Activated naive CD4-positive, alpha-beta T cell treated with anti-CD3 and anti-CD28 coated beads, Interleukin-2, amount 50 U/mL, for 24 hours (primary cell): ENCODE data around the gene GOLGA6C.
"Not testable (repeated sequence)": the region's sequence is repeated elsewhere in the genome, so short reads cannot be mapped to it uniquely, and the experiment has no call there.

Source experiments
- H3K27ac Mint-ChIP-seq: one replicate; pipeline ENCODE4 v1.8.0; 2021; ENCODE audit warnings: mild to moderate bottlenecking, mixed read lengths
- H3K27me3 Mint-ChIP-seq: one replicate; pipeline ENCODE4 v1.8.0; 2021; ENCODE audit warnings: mixed read lengths
- H3K36me3 Mint-ChIP-seq: one replicate; pipeline ENCODE4 v1.8.0; 2021; ENCODE audit warnings: mixed read lengths
- H3K4me1 Mint-ChIP-seq: one replicate; pipeline ENCODE4 v1.8.0; 2021; ENCODE audit warnings: mixed read lengths
- H3K4me3 Mint-ChIP-seq: one replicate; pipeline ENCODE4 v1.8.0; 2021; ENCODE audit warnings: mild to moderate bottlenecking, mixed read lengths
- H3K9me3 Mint-ChIP-seq: one replicate; pipeline ENCODE4 v1.8.0; 2021; ENCODE audit warnings: mixed read lengths

Gene GOLGA6C

GRCh38 chr15:75234191-75234810, 23.8 kb upstream of the GOLGA6C start:
- Mint-ChIP-seq H3K27me3 (peaks cover 6% of the 10 kb centered on the region), H3K4me3 (no peak overlapping the region), H3K36me3 (no peaks in the 10 kb centered on the region), H3K27ac (no peak overlapping the region), H3K4me1 (no peaks in the 10 kb centered on the region), H3K9me3 (no peaks in the 10 kb centered on the region)

GRCh38 chr15:75235051-75235673, 23.0 kb upstream of the GOLGA6C start:
- Mint-ChIP-seq H3K27ac (no peak overlapping the region), H3K9me3 (no peaks in the 10 kb centered on the region), H3K4me1 (no peaks in the 10 kb centered on the region), H3K27me3 (peaks cover 6% of the 10 kb centered on the region), H3K4me3 (no peak overlapping the region), H3K36me3 (no peaks in the 10 kb centered on the region)

GRCh38 chr15:75235760-75236729, 22.1 kb upstream of the GOLGA6C start:
- H3K4me1 Mint-ChIP-seq, result no peaks in the 10 kb centered on the region
- H3K36me3 Mint-ChIP-seq, result no peaks in the 10 kb centered on the region
- no peaks in the 10 kb centered on the region for H3K9me3 Mint-ChIP-seq
- H3K4me3 Mint-ChIP-seq, result no peak overlapping the region
- H3K27me3 Mint-ChIP-seq, result peaks cover 6% of the 10 kb centered on the region
- no peak overlapping the region for H3K27ac Mint-ChIP-seq

- Mint-ChIP-seq H3K4me3 (no peak overlapping the region), H3K27ac (no peak overlapping the region), H3K4me1 (no peaks in the 10 kb centered on the region), H3K9me3 (no peaks in the 10 kb centered on the region), H3K36me3 (no peaks in the 10 kb centered on the region), H3K27me3 (peaks cover 4% of the 10 kb centered on the region)
Observed at GRCh38 chr15:75237316-75237982, 20.7 kb upstream of the GOLGA6C start.

- H3K9me3 Mint-ChIP-seq, result no peaks in the 10 kb centered on the region
- H3K4me3 Mint-ChIP-seq, result no peak overlapping the region
- no peaks in the 10 kb centered on the region for H3K36me3 Mint-ChIP-seq
- H3K27ac Mint-ChIP-seq, result no peak overlapping the region
- H3K27me3 Mint-ChIP-seq, result peaks cover 4% of the 10 kb centered on the region
- H3K4me1 Mint-ChIP-seq, result no peaks in the 10 kb centered on the region
Observed at GRCh38 chr15:75238150-75238549, 20.0 kb upstream of the GOLGA6C start.

GRCh38 chr15:75245741-75246140, 12.4 kb upstream of the GOLGA6C start:
- not testable (repeated sequence) for H3K4me3 Mint-ChIP-seq, H3K27me3 Mint-ChIP-seq, H3K36me3 Mint-ChIP-seq, H3K4me1 Mint-ChIP-seq, H3K27ac Mint-ChIP-seq, H3K9me3 Mint-ChIP-seq

GRCh38 chr15:75248991-75249390, 9.1 kb upstream of the GOLGA6C start:
- H3K36me3 Mint-ChIP-seq, H3K27ac Mint-ChIP-seq, H3K4me1 Mint-ChIP-seq, H3K27me3 Mint-ChIP-seq, H3K4me3 Mint-ChIP-seq, H3K9me3 Mint-ChIP-seq: not testable (repeated sequence)

- H3K36me3 Mint-ChIP-seq, result no peaks in the 10 kb centered on the region
- no peaks in the 10 kb centered on the region for H3K9me3 Mint-ChIP-seq
- no peaks in the 10 kb centered on the region for H3K4me1 Mint-ChIP-seq
- H3K27me3 Mint-ChIP-seq, result peaks cover 1% of the 10 kb centered on the region
- no peak overlapping the region for H3K4me3 Mint-ChIP-seq
- H3K27ac Mint-ChIP-seq, result no peak overlapping the region
Observed at GRCh38 chr15:75249726-75250125, 8.4 kb upstream of the GOLGA6C start.

- H3K27ac Mint-ChIP-seq, H3K36me3 Mint-ChIP-seq, H3K4me1 Mint-ChIP-seq, H3K4me3 Mint-ChIP-seq, H3K27me3 Mint-ChIP-seq, H3K9me3 Mint-ChIP-seq: not testable (repeated sequence)
Observed at GRCh38 chr15:75251343-75251742, 6.8 kb upstream of the GOLGA6C start.

GRCh38 chr15:75252285-75252684, 5.8 kb upstream of the GOLGA6C start:
- H3K9me3 Mint-ChIP-seq, H3K27me3 Mint-ChIP-seq, H3K4me3 Mint-ChIP-seq, H3K27ac Mint-ChIP-seq, H3K36me3 Mint-ChIP-seq, H3K4me1 Mint-ChIP-seq: not testable (repeated sequence)

- not testable (repeated sequence) for H3K9me3 Mint-ChIP-seq, H3K27me3 Mint-ChIP-seq, H3K4me1 Mint-ChIP-seq, H3K27ac Mint-ChIP-seq, H3K36me3 Mint-ChIP-seq, H3K4me3 Mint-ChIP-seq
Observed at GRCh38 chr15:75258620-75259343, 648 bp downstream of the GOLGA6C start.

- H3K4me3 Mint-ChIP-seq, H3K36me3 Mint-ChIP-seq, H3K4me1 Mint-ChIP-seq, H3K9me3 Mint-ChIP-seq, H3K27ac Mint-ChIP-seq, H3K27me3 Mint-ChIP-seq: not testable (repeated sequence)
Observed at GRCh38 chr15:75259873-75260272, 1.7 kb downstream of the GOLGA6C start.

GRCh38 chr15:75273751-75274359, 15.7 kb downstream of the GOLGA6C start:
- H3K4me3 Mint-ChIP-seq, H3K36me3 Mint-ChIP-seq, H3K9me3 Mint-ChIP-seq: not testable (repeated sequence)

GRCh38 chr15:75274509-75275107, 16.5 kb downstream of the GOLGA6C start:
- H3K27me3 Mint-ChIP-seq, H3K4me3 Mint-ChIP-seq, H3K36me3 Mint-ChIP-seq, H3K4me1 Mint-ChIP-seq, H3K9me3 Mint-ChIP-seq, H3K27ac Mint-ChIP-seq: not testable (repeated sequence)

More at GRCh38 chr15:75273751-75274359, 15.7 kb downstream of the GOLGA6C start:
- H3K27ac Mint-ChIP-seq, H3K4me1 Mint-ChIP-seq, H3K27me3 Mint-ChIP-seq: not testable (repeated sequence)

GRCh38 chr15:75275617-75276016, 17.5 kb downstream of the GOLGA6C start:
- H3K27me3 Mint-ChIP-seq, H3K27ac Mint-ChIP-seq, H3K9me3 Mint-ChIP-seq, H3K36me3 Mint-ChIP-seq, H3K4me1 Mint-ChIP-seq, H3K4me3 Mint-ChIP-seq: not testable (repeated sequence)
